ENCODE data around the gene PLEKHG4B.
A peak's percentile ranks its signal among the peaks of the same experiment; 100 is the strongest.

PLEKHG4B gene

GRCh38 chr5:50724-51499 is 41.1 kb upstream of the PLEKHG4B start:
- no peaks in the 10 kb centered on the region; the same call in 1 of the 2 replicates for H3K9me3 ChIP-seq
- no peak for TF ChIP-seq CTCF (IDR thresholded peaks at IDR 0.05; ENCODE audit: low read depth, low read length)
- no peaks in the 10 kb centered on the region for H3K36me3 ChIP-seq
- no peaks in the 10 kb centered on the region for H3K4me1 ChIP-seq
- H3K4me3 ChIP-seq (ENCODE audit: low read depth, low read length) = no peak overlapping the region
- H3K27me3 ChIP-seq = peaks cover 33% of the 10 kb centered on the region
- DNase-seq = no peak

GRCh38 chr5:51500-51823 is 40.5 kb upstream of the PLEKHG4B start:
- TF ChIP-seq CTCF (IDR thresholded peaks at IDR 0.05; ENCODE audit: low read depth, low read length) = no peak
- no peak for DNase-seq
- Histone ChIP-seq H3K36me3 (no peaks in the 10 kb centered on the region), H3K4me1 (no peaks in the 10 kb centered on the region), H3K27me3 (peaks cover 33% of the 10 kb centered on the region), H3K4me3 (ENCODE audit: low read depth, low read length) (no peak overlapping the region), H3K9me3 (no peaks in the 10 kb centered on the region; the same call in 1 of the 2 replicates)

GRCh38 chr5:53381-54174 is 38.4 kb upstream of the PLEKHG4B start:
- Histone ChIP-seq H3K27me3 (peaks cover 36% of the 10 kb centered on the region), H3K9me3 (no peaks in the 10 kb centered on the region; the same call in 1 of the 2 replicates), H3K4me1 (no peaks in the 10 kb centered on the region), H3K36me3 (no peaks in the 10 kb centered on the region), H3K4me3 (ENCODE audit: low read depth, low read length) (peak overlapping the region; percentile 44)
- TF ChIP-seq CTCF (IDR thresholded peaks at IDR 0.05; ENCODE audit: low read depth, low read length) = no peak
- DNase-seq = peak; percentile 64

- no peaks in the 10 kb centered on the region for H3K4me1 ChIP-seq
- peak overlapping the region; percentile 44 for H3K4me3 ChIP-seq (ENCODE audit: low read depth, low read length)
- no peak for DNase-seq
- no peaks in the 10 kb centered on the region for H3K36me3 ChIP-seq
- no peak for TF ChIP-seq CTCF (IDR thresholded peaks at IDR 0.05; ENCODE audit: low read depth, low read length)
- no peaks in the 10 kb centered on the region; the same call in 1 of the 2 replicates for H3K9me3 ChIP-seq
- peaks cover 36% of the 10 kb centered on the region for H3K27me3 ChIP-seq
These were observed 37.7 kb upstream of the PLEKHG4B start for GRCh38 chr5:54175-54730.

GRCh38 chr5:54876-55569 is 36.9 kb upstream of the PLEKHG4B start:
- DNase-seq = no peak
- no peak for TF ChIP-seq CTCF (IDR thresholded peaks at IDR 0.05; ENCODE audit: low read depth, low read length)
- Histone ChIP-seq H3K27me3 (peaks cover 36% of the 10 kb centered on the region), H3K9me3 (no peaks in the 10 kb centered on the region; the same call in 1 of the 2 replicates), H3K36me3 (no peaks in the 10 kb centered on the region), H3K4me1 (no peaks in the 10 kb centered on the region), H3K4me3 (ENCODE audit: low read depth, low read length) (no peak overlapping the region)
